Smooth muscle cell of the brain vasculature (primary cell): Measurements from ENCODE around the gene PLCB4.

ENCODE experiments used
- DNase-seq: peaks from one replicate; pipeline ENCODE4 v3.0.0-alpha.2; 2012; ENCODE audit warnings: low read depth, low spot score

PLCB4 gene

DNA sequence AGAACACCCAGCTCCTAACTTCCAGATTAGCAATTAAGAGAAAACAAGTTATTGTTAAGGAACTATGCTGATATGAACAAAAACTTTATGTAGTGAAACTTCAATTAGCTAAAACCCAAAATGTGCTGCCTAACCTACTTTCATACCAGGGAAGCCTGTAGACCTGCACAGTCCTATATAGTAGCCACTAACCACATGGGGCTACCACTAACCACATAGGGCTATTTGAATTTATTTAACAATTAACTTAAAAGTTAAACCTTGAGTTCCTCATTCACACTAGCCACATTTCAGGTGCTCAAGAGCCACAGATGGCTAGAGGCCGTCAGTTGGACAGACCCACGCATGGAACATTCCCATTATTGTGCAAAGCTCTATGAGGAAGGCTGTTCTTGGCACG is 373.1 kb downstream of the PLCB4 start:
- DNase-seq, result no peak

DNA sequence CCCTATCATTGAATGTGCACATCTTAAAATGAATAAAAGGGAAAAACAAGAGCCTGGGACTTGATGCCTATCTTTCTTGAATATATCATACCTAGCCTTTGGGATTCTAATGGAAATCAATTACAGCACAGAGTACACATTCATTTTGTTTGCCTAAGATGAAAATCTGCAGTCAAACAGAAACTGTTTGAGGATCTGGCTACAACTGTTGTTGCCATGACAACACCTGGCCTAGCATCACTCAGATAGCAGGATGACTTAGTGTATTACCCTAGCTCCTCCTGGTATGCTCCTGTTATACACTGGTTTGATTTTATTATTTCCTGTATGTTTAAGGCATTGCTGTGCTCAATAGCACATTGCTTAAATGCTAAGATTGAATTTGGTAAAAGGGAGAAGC is 374.0 kb downstream of the PLCB4 start:
- DNase-seq, result no peak

DNA sequence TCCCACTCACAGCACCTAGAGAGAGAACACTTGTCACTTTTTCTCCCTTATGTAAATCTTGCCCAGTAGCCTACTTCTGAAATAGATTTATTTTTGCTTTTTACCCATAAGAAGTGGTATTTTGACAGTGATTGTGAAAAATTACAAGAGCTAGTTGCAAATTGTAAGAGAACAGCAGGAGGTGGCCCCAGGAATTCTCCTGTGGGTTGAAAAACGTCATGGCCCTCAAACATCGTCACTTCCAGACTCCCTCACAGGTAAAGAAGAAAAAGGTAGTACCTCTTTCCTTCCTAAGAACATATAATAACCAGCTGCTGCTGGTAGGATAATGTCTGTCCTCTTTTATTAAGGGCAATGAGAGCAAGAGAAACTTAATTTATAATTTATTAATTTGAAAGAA is 376.0 kb downstream of the PLCB4 start:
- DNase-seq, result no peak

DNA sequence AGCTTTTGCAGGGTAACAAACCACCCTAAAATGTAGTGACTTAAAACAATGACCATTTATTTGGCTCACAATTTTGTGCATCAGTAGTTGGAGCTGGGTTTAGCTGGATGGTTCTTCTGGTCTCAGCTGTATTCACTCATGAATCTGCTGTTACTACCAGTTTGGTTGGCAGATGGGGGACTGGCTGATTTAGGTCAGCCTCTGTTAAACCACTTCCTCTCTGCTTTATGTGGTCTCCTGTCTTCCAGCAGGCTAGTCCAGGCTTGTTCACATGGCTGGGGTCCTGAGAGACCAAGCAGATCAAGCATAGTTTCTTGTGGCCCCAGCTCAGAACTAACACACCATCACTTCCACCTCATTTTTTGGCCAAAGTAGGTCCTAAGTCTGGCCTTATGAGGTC is 378.3 kb downstream of the PLCB4 start:
- DNase-seq, result no peak

DNA sequence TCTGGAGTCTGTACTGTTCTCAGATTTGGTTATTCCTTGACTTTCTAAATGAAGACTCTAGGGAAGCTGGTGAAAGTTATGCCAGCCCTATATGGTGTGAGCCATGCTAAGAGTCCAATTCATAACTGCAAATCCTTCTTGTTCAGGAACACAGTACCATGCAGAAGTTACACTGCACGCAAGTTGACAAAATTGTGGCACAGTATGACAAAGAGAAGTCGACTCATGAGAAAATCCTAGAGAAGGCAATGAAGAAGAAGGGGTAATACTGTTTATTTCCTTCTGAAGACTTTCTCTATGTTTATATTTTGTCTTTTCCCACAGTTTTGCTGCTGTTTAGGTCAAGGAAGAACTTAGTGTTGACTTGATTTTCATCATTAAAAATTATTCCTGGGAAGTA is 384.3 kb downstream of the PLCB4 start:
- no peak for DNase-seq

DNA sequence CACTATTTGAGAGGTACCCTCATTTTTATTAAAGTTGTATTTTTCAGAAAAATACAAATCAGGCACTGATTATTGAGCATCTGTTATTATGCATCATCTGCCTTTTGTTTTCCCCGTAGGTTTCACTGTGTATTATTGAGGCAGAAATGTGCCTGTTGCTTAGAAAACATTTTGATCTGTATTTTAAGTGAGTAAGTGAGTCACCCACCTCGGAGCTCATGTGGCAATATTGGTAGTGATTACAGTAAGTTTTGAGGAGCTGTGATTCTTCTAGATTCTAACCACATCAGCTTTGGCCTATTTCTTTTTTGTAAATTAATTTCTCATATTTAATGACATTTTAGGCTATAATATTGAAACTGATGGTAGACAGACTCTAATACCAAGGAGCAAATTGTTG is 385.9 kb downstream of the PLCB4 start:
- no peak for DNase-seq

DNA sequence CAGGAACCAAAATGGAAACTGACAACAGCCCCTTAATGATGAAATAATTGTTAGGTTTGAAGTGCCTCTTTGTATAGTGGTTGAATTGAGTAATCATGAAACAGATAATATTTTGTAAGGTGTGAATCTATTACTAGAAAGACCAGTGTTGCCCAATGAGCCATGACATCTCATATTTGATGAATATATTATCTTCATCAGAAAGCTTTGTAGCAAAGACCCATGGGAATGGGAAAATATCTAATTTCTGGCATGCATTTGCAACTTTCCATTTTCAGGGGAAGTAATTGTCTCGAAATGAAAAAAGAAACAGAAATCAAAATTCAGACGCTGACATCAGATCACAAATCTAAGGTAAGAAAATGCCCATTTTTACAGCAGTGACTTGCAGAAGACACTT is 388.2 kb downstream of the PLCB4 start:
- DNase-seq, result no peak

DNA sequence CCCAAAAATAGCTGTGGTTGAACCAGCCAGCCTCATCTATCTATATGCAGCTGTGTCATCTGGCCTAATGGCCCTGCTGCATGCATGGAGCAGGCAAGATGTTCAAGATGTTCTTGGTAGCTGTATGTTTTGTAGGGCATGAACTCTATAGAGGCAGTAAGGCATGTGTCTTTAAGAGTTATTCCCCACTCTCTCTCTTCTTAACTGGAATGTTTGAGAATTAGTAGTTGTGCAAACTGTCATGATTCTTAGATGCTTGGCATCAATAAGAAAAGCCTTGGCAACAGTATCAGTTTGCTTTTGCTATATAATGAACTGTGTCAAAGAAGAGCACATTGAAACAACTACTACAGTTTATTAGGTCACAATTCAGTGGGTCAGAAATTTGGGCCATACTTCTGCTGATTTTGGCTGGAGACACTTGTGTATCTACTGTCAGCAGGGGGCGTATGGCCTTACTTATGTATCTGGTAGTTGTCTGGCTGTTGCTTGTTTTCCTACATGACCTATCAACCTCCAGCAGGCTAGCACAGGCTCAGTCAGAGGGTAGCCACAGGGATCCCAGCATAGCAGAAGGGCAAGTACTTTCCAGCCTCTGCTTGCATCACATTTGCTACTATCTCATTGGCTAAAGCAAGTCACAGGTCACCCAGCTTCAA is 389.4 kb downstream of the PLCB4 start:
- peak; percentile 77 for DNase-seq

DNA sequence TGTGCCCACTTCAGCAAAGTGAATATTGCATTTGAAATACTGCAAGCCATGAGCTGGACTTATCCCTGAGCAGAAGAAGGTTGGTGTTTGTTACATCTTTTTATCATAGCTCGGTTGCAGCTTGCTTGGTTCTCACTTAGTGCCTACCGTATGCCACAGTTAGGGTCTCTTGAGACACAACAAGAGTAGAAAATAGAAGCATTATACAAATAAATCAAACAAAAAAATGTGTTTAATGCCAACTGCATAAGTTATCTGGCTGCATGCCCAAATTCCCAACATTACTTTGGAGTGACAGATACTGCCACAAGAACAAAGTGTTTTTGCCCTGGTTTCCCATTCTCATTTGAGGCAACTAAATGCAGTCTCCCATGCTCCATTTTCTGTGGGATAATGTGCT is 391.6 kb downstream of the PLCB4 start:
- peak; percentile 31 for DNase-seq

DNA sequence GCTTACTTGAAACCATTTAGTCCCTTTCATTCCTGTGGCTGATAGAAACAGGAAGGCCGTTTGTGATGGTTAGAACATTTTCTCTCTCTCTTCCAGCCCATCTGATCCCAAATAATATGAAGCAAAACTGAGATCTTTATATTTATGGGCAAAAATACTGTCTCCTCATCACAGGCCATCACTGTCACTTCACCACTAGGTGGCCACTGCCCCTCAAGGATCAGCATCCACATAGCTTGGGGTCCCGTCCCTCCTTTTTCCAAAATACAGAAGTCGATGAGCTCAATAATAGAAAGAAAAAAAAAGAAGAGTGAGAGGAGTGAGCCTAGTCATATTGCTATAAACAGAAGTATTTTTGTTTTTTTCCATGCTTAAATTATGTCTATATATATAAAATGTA is 399.1 kb downstream of the PLCB4 start:
- DNase-seq, result no peak

DNA sequence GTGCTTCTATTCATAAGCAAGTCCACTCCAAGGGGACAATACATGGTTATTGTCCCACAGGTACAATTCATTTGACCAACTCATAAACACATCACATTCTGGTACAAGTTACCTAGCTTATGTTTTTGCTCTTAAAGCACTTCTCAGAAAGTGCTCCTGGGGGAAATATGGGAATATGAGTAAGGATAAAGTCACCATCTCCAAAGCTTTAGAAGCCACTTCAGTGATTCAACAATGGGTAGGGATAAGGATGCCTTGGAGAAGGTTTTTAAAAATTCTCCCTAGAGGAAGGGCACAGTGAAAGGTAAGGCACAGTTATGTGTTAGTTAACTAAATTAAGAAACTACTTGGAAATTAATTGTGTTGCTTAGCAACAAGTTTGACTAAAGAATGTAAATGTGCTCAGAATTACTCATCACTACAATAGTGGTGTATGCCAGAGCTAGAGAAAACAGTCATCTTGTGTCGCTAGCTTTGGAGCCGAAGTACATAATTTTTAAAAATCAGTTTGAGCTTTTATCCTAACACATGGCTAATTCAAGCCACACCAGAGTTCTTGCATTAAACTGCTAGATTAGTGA is 406.0 kb downstream of the PLCB4 start:
- DNase-seq, result no peak

DNA sequence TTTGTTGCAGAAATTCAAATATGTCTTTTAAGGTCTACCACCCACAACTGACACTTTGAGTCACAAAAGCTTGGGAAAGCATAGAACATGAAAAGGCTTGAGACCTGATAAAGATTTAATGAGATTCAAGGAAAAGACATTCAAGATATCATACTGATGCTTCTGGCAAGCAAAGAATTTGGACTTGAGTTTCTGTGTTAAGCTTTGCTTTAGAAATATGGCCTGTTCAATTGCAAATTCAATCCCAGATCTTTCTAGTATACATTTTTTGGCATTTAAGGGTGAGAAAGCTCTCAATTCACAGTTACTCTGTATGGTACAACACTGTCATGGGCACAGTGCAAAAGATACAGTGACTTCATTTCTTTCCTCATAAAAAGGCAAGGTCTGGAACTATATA is 406.6 kb downstream of the PLCB4 start:
- no peak for DNase-seq

DNA sequence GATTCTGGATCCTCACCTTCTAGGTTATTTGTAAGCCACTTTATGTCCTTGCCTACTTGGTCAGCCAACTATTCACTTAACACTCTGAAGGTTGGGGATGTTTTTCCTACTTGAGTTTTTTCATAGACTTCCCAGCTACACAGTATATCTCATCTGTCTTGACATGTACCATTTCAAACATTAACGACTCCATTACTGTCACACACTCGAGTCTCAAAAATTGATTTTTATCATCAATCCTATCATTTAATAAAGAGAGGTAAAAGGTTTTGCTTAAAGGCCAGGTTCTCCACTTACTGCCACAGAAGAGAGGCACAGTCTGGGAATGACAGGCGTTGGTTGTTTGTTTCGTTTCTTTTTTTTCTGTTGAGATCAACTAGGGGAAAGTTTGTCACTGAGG is 407.3 kb downstream of the PLCB4 start:
- no peak for DNase-seq

DNA sequence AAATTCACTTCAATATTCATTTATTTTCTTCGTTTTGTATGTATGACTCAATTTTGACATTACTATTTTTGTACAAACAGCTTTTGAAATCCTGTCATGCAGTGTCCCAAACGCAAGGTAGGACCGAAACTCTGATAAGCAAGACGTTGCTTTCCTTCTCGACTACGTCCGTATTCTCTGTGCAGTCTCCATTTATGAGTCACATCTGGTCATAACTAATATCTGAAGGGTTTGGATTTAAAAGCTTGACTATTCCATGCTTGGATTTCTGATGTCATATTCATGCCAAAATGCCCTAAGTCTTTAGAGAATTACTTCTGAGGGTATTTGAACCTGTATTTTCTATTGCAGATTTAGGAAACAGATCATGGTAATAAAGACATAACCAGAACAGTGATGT is 407.8 kb downstream of the PLCB4 start:
- DNase-seq, result no peak

DNA sequence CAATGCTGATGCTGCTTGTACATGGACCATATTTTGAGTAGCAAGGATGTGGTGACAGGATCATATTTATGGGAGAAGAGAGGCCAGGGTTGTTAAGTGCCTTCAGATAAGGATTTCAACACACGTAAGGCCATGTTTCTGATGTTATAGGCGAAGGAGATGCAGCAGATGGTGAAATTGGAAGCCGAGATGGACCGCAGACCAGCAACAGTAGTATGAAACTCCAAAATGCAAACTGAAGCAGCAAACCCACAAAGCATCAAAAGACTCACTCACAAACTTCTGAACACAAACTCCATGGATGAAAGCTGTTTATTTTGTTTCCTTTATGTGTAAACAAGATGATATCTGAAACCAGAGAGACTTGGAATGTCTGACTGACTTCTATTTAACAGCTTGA is 409.9 kb downstream of the PLCB4 start:
- DNase-seq, result no peak

DNA sequence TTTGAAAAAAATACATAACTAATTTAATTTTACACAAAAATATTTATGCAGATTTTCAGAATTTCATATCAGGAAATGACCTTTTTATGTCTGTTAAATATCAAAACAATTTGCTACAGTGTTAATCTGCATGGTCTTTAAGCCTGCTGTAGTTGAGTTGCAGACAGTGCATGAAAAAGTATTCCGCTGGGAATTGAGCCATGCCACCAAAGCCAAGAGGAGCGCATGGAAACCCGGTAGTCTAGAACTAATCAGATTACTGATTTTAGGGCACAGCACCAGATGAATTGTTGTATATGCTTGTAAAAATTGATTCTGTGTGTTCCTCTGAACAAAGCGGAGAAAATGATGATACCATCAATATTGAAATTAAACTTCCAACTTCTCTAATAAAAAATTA is 411.2 kb downstream of the PLCB4 start:
- DNase-seq, result no peak

DNA sequence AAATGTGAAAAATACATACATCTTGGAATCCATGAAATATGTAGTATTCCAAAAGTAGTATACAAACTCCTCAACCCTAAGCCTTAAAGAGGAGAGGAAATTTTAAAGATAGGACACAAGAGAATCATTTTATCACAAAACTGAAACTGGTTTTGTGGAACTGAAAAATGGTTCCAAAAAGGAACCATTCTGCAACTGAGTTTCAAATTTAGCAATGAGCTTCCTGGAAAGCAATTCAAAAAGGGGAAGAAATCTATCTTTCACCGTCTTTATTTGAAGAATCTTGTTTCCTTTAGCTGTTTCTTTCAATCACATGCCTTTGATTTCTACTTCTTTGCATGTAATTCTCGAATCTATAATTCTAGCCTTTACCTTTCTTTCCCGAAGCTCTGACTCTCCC is 413.3 kb downstream of the PLCB4 start:
- DNase-seq, result no peak

DNA sequence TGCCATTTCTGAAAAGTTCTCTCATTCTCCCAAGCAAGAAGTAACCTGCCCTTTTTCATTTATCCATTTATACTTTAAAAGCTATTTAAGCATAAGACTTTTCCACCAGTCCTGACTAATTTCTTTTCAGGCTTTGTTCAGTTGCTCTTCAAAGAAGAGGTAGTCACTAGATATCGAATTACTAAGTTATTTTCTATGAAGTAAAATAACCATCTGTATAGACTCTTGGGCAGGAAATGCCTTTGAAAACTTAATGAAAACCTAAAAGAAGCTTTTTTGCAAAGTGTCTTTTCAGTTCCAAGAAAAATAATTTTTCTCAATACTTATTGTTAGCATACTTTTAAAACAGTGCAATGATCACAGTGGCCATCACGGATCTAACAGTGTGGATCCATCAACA is 414.2 kb downstream of the PLCB4 start:
- no peak for DNase-seq

DNA sequence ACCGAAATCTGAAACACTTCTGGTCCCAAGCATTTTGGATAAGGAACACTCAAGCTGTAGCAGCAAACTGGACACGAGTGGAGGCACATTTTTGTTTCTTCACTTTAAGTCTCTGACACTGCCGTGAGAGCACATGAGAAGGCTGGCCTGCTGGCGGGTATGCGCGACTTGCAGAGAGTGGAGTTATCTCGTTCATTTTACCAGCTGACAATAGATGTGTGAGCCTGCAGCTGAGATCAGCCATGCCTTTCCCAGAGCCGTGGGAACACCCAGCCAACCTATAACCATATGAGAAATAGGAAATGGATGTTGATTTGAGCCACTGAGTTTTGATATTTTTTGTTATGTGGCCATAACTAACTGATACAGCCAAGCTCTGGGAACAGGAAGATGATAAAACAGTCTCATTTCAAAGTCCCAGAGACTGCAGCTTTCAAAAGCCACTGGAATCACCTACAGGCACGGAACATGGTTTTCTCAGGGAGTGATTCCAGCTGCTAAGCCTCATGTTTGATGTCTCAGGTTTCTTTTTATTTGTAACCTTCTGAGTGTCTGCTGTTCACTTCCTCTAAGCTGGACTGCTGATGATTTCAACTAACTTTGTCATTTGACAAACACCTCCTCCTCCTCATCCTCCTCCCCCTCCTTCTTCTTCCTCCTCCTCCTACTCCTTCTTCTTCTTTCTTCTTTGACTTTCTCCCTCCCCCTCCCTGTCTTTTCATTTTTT is 416.9 kb downstream of the PLCB4 start:
- DNase-seq, result no peak

DNA sequence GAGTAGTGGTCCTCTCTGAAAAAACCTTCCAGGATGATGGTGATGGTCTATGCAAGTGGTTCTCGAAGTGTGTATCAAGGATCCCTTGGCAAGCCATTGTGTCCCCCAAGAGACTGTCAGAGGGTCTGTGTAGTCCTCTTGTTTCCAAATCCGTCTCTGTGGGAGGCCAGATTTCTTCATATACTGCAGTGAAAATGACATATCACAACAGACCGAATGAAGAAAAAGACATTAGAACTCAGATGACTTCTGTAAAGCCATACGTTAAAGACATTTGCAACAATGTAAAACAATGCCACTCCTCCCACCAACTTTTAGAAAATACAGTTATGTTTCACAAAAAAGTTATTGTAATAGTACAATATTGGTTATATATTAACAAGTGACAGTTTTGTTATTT is 418.3 kb downstream of the PLCB4 start:
- DNase-seq, result no peak

DNA sequence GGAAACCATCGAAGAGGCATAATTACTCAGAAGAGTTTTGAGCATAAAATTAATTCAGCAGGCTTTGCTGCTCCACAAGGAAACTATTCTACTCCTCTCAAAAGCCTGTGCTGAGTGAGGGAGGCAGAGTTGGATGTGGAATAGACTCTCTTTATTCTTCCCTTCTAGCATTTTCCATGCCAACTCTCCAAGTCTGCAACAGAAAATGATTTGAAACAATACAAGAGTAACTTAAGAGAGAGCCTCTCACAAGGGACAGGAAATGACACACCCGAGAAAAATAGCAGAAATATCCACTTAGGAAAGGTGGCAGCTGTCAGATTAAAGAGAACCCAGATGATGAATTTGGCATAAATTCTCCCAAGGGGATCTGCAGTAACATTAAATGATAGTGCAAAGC is 419.2 kb downstream of the PLCB4 start:
- DNase-seq, result no peak

DNA sequence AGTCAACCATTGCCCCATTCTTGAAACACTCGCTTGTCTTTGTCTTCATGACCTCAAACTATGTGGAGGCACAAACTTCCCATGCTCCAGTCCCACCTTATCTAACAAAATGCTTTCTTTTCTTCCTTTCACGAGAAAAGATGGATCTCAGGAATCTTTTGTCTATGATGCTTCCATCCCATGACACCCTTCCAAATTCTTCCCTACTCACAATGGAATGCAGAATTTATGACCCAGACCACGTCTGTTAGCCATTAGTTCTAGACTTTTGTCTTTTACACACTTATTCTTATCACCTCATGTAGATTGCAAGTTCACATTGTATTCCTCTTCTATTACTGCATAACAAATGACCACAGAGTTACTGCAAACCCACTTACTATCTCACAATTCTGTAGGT is 421.3 kb downstream of the PLCB4 start:
- DNase-seq, result no peak

DNA sequence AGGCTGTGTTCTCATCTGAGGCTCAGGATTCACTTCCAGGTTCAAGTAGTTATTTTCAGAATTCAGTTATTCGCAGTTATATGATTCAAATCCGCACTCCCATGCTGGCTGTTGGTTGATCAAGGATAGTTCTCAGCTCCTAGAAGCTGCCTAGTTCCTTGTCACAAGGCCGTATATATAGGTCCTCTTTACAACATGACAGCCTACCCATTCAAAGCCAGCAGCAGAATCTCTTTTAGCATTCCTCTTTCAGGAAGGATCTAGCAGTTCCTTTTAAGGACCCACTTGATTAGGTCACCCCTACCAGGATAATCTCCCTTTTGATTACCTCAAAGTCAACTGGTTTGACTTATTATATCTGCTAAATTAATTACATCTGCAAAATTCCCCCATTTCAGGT is 421.7 kb downstream of the PLCB4 start:
- DNase-seq, result no peak
